ENCODE measurements around the gene ADGRD1.

- TF ChIP-seq, protein P1, sequence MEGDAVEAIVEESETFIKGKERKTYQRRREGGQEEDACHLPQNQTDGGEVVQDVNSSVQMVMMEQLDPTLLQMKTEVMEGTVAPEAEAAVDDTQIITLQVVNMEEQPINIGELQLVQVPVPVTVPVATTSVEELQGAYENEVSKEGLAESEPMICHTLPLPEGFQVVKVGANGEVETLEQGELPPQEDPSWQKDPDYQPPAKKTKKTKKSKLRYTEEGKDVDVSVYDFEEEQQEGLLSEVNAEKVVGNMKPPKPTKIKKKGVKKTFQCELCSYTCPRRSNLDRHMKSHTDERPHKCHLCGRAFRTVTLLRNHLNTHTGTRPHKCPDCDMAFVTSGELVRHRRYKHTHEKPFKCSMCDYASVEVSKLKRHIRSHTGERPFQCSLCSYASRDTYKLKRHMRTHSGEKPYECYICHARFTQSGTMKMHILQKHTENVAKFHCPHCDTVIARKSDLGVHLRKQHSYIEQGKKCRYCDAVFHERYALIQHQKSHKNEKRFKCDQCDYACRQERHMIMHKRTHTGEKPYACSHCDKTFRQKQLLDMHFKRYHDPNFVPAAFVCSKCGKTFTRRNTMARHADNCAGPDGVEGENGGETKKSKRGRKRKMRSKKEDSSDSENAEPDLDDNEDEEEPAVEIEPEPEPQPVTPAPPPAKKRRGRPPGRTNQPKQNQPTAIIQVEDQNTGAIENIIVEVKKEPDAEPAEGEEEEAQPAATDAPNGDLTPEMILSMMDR (IDR thresholded peaks at IDR 0.05; ENCODE audit: low read depth, low read length), result no peak
- TF ChIP-seq POLR2A (IDR thresholded peaks at IDR 0.05; ENCODE audit: extremely low read depth, insufficient read length), result no peak
- TF ChIP-seq, protein P2, sequence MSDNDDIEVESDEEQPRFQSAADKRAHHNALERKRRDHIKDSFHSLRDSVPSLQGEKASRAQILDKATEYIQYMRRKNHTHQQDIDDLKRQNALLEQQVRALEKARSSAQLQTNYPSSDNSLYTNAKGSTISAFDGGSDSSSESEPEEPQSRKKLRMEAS (IDR thresholded peaks at IDR 0.05; ENCODE audit: low read depth, low read length), result no peak
These were observed 32.9 kb upstream of the ADGRD1 start for GRCh38 chr12:130920723-130921381.

Data from NB4 (cell line).